K562 (cell line): Measurements from ENCODE around the gene TGFBR3L. TPM values are rescaled to one million over a fixed set of nuclear protein-coding genes. Genes with fewer than 3 reads are reported as not detected.

ENCODE experiments used
- C11orf30 ChIP-seq: fragments of 450-650 bp; IDR thresholded peaks from 2 replicates; pipeline ENCODE4 v1.6.1; 2016; ENCODE audit warnings: low read depth, mild to moderate bottlenecking
- IRF2 ChIP-seq: sonication (generic); formaldehyde crosslinking; IDR thresholded peaks from 2 replicates; pipeline ENCODE4 v1.8.1; 2022; ENCODE audit warnings: mild to moderate bottlenecking, missing genetic modification reagents
- JUN ChIP-seq, 2 experiments: sonication (generic) in 1 of 2; formaldehyde crosslinking in 1 of 2; IDR thresholded peaks; 2 replicates each; pipeline versions ENCODE4 v1.6.1 to v1.8.0; 2012 to 2022; ENCODE audit warnings: borderline replicate concordance in 2 of 2, mild to moderate bottlenecking in 2 of 2, improper control_type of control experiment in 1 of 2, low read depth in 1 of 2, low read length in 1 of 2, missing genetic modification reagents in 1 of 2
- KDM5B ChIP-seq: fragments of 200-600 bp; sonication (generic); IDR thresholded peaks from 2 replicates; pipeline ENCODE4 v1.6.1; 2012; ENCODE audit warnings: low read depth, mild to moderate bottlenecking, moderate library complexity, low read length, control low read depth, inconsistent platforms; ENCODE audit not compliant: insufficient replicate concordance
- KLF16 ChIP-seq: IDR thresholded peaks from 2 replicates; pipeline ENCODE4 v1.6.1; 2016; ENCODE audit warnings: antibody characterized with exemption
- LCOR ChIP-seq: sonication (generic); formaldehyde crosslinking; IDR thresholded peaks from 2 replicates; pipeline ENCODE4 v1.8.0; 2022; ENCODE audit warnings: mild to moderate bottlenecking, missing genetic modification reagents
- MED1 ChIP-seq: sonication (generic); formaldehyde crosslinking; IDR thresholded peaks from 2 replicates; pipeline ENCODE4 v1.8.1; 2023; ENCODE audit warnings: missing genetic modification reagents, borderline replicate concordance
- MNT ChIP-seq, 2 experiments: fragments of 450-650 bp; conservative IDR thresholded peaks; 2 replicates each; pipeline ENCODE4 v1.6.1; 2017; ENCODE audit warnings: mild to moderate bottlenecking in 2 of 2, moderate library complexity in 2 of 2
- RERE ChIP-seq: sonication (generic); formaldehyde crosslinking; IDR thresholded peaks from 2 replicates; pipeline ENCODE4 v1.8.0; 2023; ENCODE audit warnings: missing genetic modification reagents, mild to moderate bottlenecking, borderline replicate concordance
- SIN3A ChIP-seq, 2 experiments: fragments of 150-350 bp in 1 of 2; IDR thresholded peaks; 2 replicates each; pipeline ENCODE4 v1.6.1; 2011 to 2016; ENCODE audit warnings: borderline replicate concordance in 2 of 2, low read depth in 2 of 2, low read length in 2 of 2, mild to moderate bottlenecking in 2 of 2, moderate library complexity in 2 of 2; ENCODE audit not compliant: control insufficient read depth in 1 of 2
- U2AF2 ChIP-seq: fragments of 200-400 bp; formaldehyde crosslinking; optimal IDR thresholded peaks from 2 replicates; pipeline ENCODE3; 2017; ENCODE audit warnings: low read depth, mild to moderate bottlenecking, low read length
- ZNF217 ChIP-seq: sonication (generic); formaldehyde crosslinking; IDR thresholded peaks from 2 replicates; pipeline ENCODE4 v1.8.0; 2022; ENCODE audit warnings: mild to moderate bottlenecking, missing genetic modification reagents
- ZNF274 ChIP-seq: IDR thresholded peaks from 2 replicates; pipeline ENCODE4 v1.6.1; 2011; ENCODE audit warnings: low read depth, mild to moderate bottlenecking, low read length, moderate library complexity, borderline replicate concordance
- polyA plus RNA-seq, 8 experiments: library from polyadenylated mRNA; depleted of rRNA in 4 of 8; stranded (reverse) in 5 of 8; unstranded in 3 of 8; fragments of >200 nt; fragmentation: Nextera tagmentation in 2 of 8; fragmentation: Illumina TruSeq in 1 of 8; extraction: Ambion mirVana in 2 of 8; extraction: Trizol in 1 of 8; gene quantifications; 2 replicates each; pipeline versions ENCODE4 v1.2.1 to v1.2.3, GENCODE V29; 2011 to 2014; ENCODE audit warnings: inconsistent platforms in 1 of 8, missing spikeins in 1 of 8
- total RNA-seq, 7 experiments: library from RNA; depleted of rRNA in 6 of 7; stranded (reverse); fragments of >200 nt in 6 of 7; fragmentation: Illumina TruSeq in 2 of 7; extraction: Trizol in 2 of 7; gene quantifications; 2 replicates each; pipeline versions ENCODE4 v1.2.1 to v1.2.3, GENCODE V29; 2011 to 2021; ENCODE audit warnings: low replicate concordance in 1 of 7
- TF ChIP-seq, protein P1 (sequence below): sonication (generic); formaldehyde crosslinking; IDR thresholded peaks from 2 replicates; pipeline ENCODE4 v1.8.0; 2022; ENCODE audit warnings: mild to moderate bottlenecking, missing genetic modification reagents
- TF ChIP-seq, protein P2 (sequence below): fragments of 450-650 bp; IDR thresholded peaks from 2 replicates; pipeline ENCODE4 v1.6.1; 2016

Gene TGFBR3L
- total and polyA plus RNA-seq, 9 of the 15 experiments (the other 6 are each of a cell fraction or from before 2014, with no cell fraction given): not detected

GRCh38 chr19:7903244-7904073 lies 11.2 kb upstream of the TGFBR3L start, which contains the start of gene MAP2K7 (continued):
- TF ChIP-seq RERE (CRISPR knock-in tag) (no peak), KDM5B (peak; percentile 88), C11orf30 (peak; percentile 22; the same call in 1 of the 2 replicates), SIN3A (IDR thresholded peaks at IDR 0.05; ENCODE audit: borderline replicate concordance in 2 of 2, control insufficient read depth in 1 of 2, low read depth in 2 of 2, low read length in 2 of 2) (peak in 1 of 2 experiments; percentile 46; a peak in 1 of 4 replicates), LCOR (CRISPR knock-in tag) (no peak), U2AF2 (no peak), MNT (conservative IDR thresholded peaks at IDR 0.05) (peak; percentile 89 to 92), MED1 (CRISPR knock-in tag) (no peak), IRF2 (CRISPR knock-in tag) (no peak), ZNF217 (CRISPR knock-in tag) (no peak), JUN (IDR thresholded peaks at IDR 0.05; ENCODE audit: borderline replicate concordance, low read depth, low read length) (peak; percentile 42; the same call in 1 of the 2 replicates), JUN (CRISPR knock-in tag; IDR thresholded peaks at IDR 0.05; ENCODE audit: borderline replicate concordance) (peak; percentile 6; the same call in 1 of the 2 replicates), ZNF274 (no peak), KLF16 (peak; percentile 42; the same call in 1 of the 2 replicates)
- TF ChIP-seq, protein P1, sequence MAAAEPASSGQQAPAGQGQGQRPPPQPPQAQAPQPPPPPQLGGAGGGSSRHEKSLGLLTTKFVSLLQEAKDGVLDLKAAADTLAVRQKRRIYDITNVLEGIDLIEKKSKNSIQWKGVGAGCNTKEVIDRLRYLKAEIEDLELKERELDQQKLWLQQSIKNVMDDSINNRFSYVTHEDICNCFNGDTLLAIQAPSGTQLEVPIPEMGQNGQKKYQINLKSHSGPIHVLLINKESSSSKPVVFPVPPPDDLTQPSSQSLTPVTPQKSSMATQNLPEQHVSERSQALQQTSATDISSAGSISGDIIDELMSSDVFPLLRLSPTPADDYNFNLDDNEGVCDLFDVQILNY (CRISPR knock-in tag): no peak
- TF ChIP-seq, protein P2, sequence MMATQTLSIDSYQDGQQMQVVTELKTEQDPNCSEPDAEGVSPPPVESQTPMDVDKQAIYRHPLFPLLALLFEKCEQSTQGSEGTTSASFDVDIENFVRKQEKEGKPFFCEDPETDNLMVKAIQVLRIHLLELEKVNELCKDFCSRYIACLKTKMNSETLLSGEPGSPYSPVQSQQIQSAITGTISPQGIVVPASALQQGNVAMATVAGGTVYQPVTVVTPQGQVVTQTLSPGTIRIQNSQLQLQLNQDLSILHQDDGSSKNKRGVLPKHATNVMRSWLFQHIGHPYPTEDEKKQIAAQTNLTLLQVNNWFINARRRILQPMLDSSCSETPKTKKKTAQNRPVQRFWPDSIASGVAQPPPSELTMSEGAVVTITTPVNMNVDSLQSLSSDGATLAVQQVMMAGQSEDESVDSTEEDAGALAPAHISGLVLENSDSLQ: 0 out of 2 replicates have a peak, but pooled peaks have one; percentile 23
